ENCODE measurements around the gene PLGRKT. TPM values are rescaled to one million over a fixed set of nuclear protein-coding genes. Genes with fewer than 3 reads are reported as not detected.

PLGRKT gene
- total and polyA plus RNA-seq, 4 donors = 11.7 to 28.4 (median 22.2) TPM

- Histone ChIP-seq H3K4me3 (no peak overlapping the region), H3K9ac (ENCODE audit: insufficient read depth in 1 of 2, low read length in 2 of 2) (no peak overlapping the region), H3K27ac (ENCODE audit: low read depth in 1 of 2, low read length in 1 of 2) (no peak overlapping the region), H3K36me3 (ENCODE audit: control insufficient read depth in 4 of 4, insufficient read depth in 4 of 4, low read length in 4 of 4) (peaks cover 0 to 2% (median 0%) of the 10 kb centered on the region in 4 donors), H3K9me3 (ENCODE audit: control insufficient read depth in 4 of 4, insufficient read depth in 3 of 4, low read length in 3 of 4) (peaks cover 0 to 2% (median 0%) of the 10 kb centered on the region in 4 donors), H3K27me3 (ENCODE audit: control insufficient read depth in 3 of 3, insufficient read depth in 3 of 3, low read length in 2 of 3) (no peaks in the 10 kb centered on the region), H3K4me1 (ENCODE audit: control insufficient read depth in 5 of 5, insufficient read depth in 5 of 5, low read length in 5 of 5) (peaks cover 0 to 3% (median 0%) of the 10 kb centered on the region in 5 donors)
- no peak for DNase-seq
- no peak for ATAC-seq (ENCODE audit: insufficient read depth, low FRiP score)
- 77 to 86% methylated on average over 3 of the region's 3 CpGs for WGBS, 2 donors
- no peak for TF ChIP-seq CTCF (IDR thresholded peaks at IDR 0.05; ENCODE audit: control extremely low read depth, extremely low read depth)
Measured at GRCh38 chr9:5382479-5382878, 55.2 kb downstream of the PLGRKT start.

GRCh38 chr9:5375790-5376477 lies 61.8 kb downstream of the PLGRKT start:
- no peaks in the 10 kb centered on the region for H3K9me3 ChIP-seq (ENCODE audit: control insufficient read depth in 4 of 4, insufficient read depth in 3 of 4, low read length in 3 of 4)
- 68 to 72% methylated on average over 6 of the region's 6 CpGs for WGBS, 2 donors
- H3K9ac ChIP-seq (ENCODE audit: insufficient read depth in 1 of 2, low read length in 2 of 2) = no peak overlapping the region
- H3K4me3 ChIP-seq = no peak overlapping the region
- DNase-seq (no peak), ATAC-seq (ENCODE audit: insufficient read depth, low FRiP score) (no peak)
- H3K36me3 ChIP-seq (ENCODE audit: control insufficient read depth in 4 of 4, insufficient read depth in 4 of 4, low read length in 4 of 4) = peaks cover 0 to 2% (median 0%) of the 10 kb centered on the region in 4 donors
- H3K4me1 ChIP-seq (ENCODE audit: control insufficient read depth in 5 of 5, insufficient read depth in 5 of 5, low read length in 5 of 5) = peaks cover 0 to 7% (median 0%) of the 10 kb centered on the region in 5 donors
- H3K27ac ChIP-seq (ENCODE audit: low read depth in 1 of 2, low read length in 1 of 2) = no peak overlapping the region
- TF ChIP-seq CTCF (IDR thresholded peaks at IDR 0.05; ENCODE audit: control extremely low read depth, extremely low read depth) = no peak
- no peaks in the 10 kb centered on the region for H3K27me3 ChIP-seq (ENCODE audit: control insufficient read depth in 3 of 3, insufficient read depth in 3 of 3, low read length in 2 of 3)

- 36 to 73% methylated on average over 1 of the region's 1 CpG for WGBS, 2 donors
- Histone ChIP-seq H3K36me3 (ENCODE audit: control insufficient read depth in 4 of 4, insufficient read depth in 4 of 4, low read length in 4 of 4) (peaks cover 0 to 2% (median 0%) of the 10 kb centered on the region in 4 donors), H3K4me1 (ENCODE audit: control insufficient read depth in 5 of 5, insufficient read depth in 5 of 5, low read length in 5 of 5) (peaks cover 0 to 7% (median 0%) of the 10 kb centered on the region in 5 donors), H3K9me3 (ENCODE audit: control insufficient read depth in 4 of 4, insufficient read depth in 3 of 4, low read length in 3 of 4) (no peaks in the 10 kb centered on the region), H3K27ac (ENCODE audit: low read depth in 1 of 2, low read length in 1 of 2) (no peak overlapping the region), H3K27me3 (ENCODE audit: control insufficient read depth in 3 of 3, insufficient read depth in 3 of 3, low read length in 2 of 3) (no peaks in the 10 kb centered on the region), H3K9ac (ENCODE audit: insufficient read depth in 1 of 2, low read length in 2 of 2) (no peak overlapping the region), H3K4me3 (no peak overlapping the region)
- no peak for ATAC-seq (ENCODE audit: insufficient read depth, low FRiP score)
- no peak for DNase-seq
- no peak for TF ChIP-seq CTCF (IDR thresholded peaks at IDR 0.05; ENCODE audit: control extremely low read depth, extremely low read depth)
Measured at GRCh38 chr9:5375091-5375490, 62.6 kb downstream of the PLGRKT start.
